ENCODE results near the gene KIF6. TPM values are rescaled to one million over a fixed set of nuclear protein-coding genes. Genes with fewer than 3 reads are reported as not detected.
"Not testable (repeated sequence)": the region's sequence is repeated elsewhere in the genome, so short reads cannot be mapped to it uniquely, and the experiment has no call there.

The KIF6 gene
- polyA plus RNA-seq, 3 donors: 2.7 to 4.0 (median 3.6) TPM

GRCh38 chr6:39729945-39730344 is 4.7 kb upstream of the KIF6 start:
- no peak for DNase-seq (ENCODE audit: extremely low read depth in 1 of 11, low read depth in 9 of 11, low spot score in 4 of 11)

GRCh38 chr6:39725632-39725997 is 407 bp upstream of the KIF6 start:
- DNase-seq (ENCODE audit: extremely low read depth in 1 of 11, low read depth in 9 of 11, low spot score in 4 of 11): no peak

- not testable (repeated sequence) for DNase-seq (ENCODE audit: extremely low read depth in 1 of 11, low read depth in 9 of 11, low spot score in 4 of 11)
Observed at GRCh38 chr6:39723350-39723749, 1.9 kb downstream of the KIF6 start.

- DNase-seq (ENCODE audit: extremely low read depth in 1 of 11, low read depth in 9 of 11, low spot score in 4 of 11): no peak
Observed at GRCh38 chr6:39714802-39715201, 10.4 kb downstream of the KIF6 start.

GRCh38 chr6:39707962-39708683 is 17.1 kb downstream of the KIF6 start:
- DNase-seq (ENCODE audit: extremely low read depth in 1 of 11, low read depth in 9 of 11, low spot score in 4 of 11): no peak

- no peak for DNase-seq (ENCODE audit: extremely low read depth in 1 of 11, low read depth in 9 of 11, low spot score in 4 of 11)
Observed at GRCh38 chr6:39706819-39707335, 18.3 kb downstream of the KIF6 start.

GRCh38 chr6:39702265-39702664 is 22.9 kb downstream of the KIF6 start:
- DNase-seq (ENCODE audit: extremely low read depth in 1 of 11, low read depth in 9 of 11, low spot score in 4 of 11): no peak

GRCh38 chr6:39700362-39700761 is 24.8 kb downstream of the KIF6 start:
- DNase-seq (ENCODE audit: extremely low read depth in 1 of 11, low read depth in 9 of 11, low spot score in 4 of 11): no peak

- no peak for DNase-seq (ENCODE audit: extremely low read depth in 1 of 11, low read depth in 9 of 11, low spot score in 4 of 11)
Observed at GRCh38 chr6:39698789-39699188, 26.4 kb downstream of the KIF6 start.

- no peak for DNase-seq (ENCODE audit: extremely low read depth in 1 of 11, low read depth in 9 of 11, low spot score in 4 of 11)
Observed at GRCh38 chr6:39696986-39697788, 28.0 kb downstream of the KIF6 start.

GRCh38 chr6:39695447-39695846 is 29.8 kb downstream of the KIF6 start:
- DNase-seq (ENCODE audit: extremely low read depth in 1 of 11, low read depth in 9 of 11, low spot score in 4 of 11): no peak

- DNase-seq (ENCODE audit: extremely low read depth in 1 of 11, low read depth in 9 of 11, low spot score in 4 of 11): no peak
Observed at GRCh38 chr6:39693206-39693605, 32.0 kb downstream of the KIF6 start.

- DNase-seq (ENCODE audit: extremely low read depth in 1 of 11, low read depth in 9 of 11, low spot score in 4 of 11): no peak
Observed at GRCh38 chr6:39688494-39688893, 36.7 kb downstream of the KIF6 start.

GRCh38 chr6:39686976-39687375 is 38.2 kb downstream of the KIF6 start:
- no peak for DNase-seq (ENCODE audit: extremely low read depth in 1 of 11, low read depth in 9 of 11, low spot score in 4 of 11)

GRCh38 chr6:39685938-39686337 is 39.3 kb downstream of the KIF6 start:
- DNase-seq (ENCODE audit: extremely low read depth in 1 of 11, low read depth in 9 of 11, low spot score in 4 of 11): no peak

- DNase-seq (ENCODE audit: extremely low read depth in 1 of 11, low read depth in 9 of 11, low spot score in 4 of 11): no peak
Observed at GRCh38 chr6:39685489-39685826, 39.8 kb downstream of the KIF6 start.

GRCh38 chr6:39684790-39685488 is 40.3 kb downstream of the KIF6 start:
- no peak for DNase-seq (ENCODE audit: extremely low read depth in 1 of 11, low read depth in 9 of 11, low spot score in 4 of 11)

GRCh38 chr6:39681674-39682121 is 43.5 kb downstream of the KIF6 start:
- no peak for DNase-seq (ENCODE audit: extremely low read depth in 1 of 11, low read depth in 9 of 11, low spot score in 4 of 11)

- DNase-seq (ENCODE audit: extremely low read depth in 1 of 11, low read depth in 9 of 11, low spot score in 4 of 11): no peak
Observed at GRCh38 chr6:39678914-39679313, 46.3 kb downstream of the KIF6 start.

- DNase-seq (ENCODE audit: extremely low read depth in 1 of 11, low read depth in 9 of 11, low spot score in 4 of 11): not testable (repeated sequence)
Observed at GRCh38 chr6:39677318-39677717, 47.9 kb downstream of the KIF6 start.
